NCI-H1417 treated with DMSO at 0.1 percent for 48 hours (cell line): Measurements from ENCODE around the gene MNAT1.

Experiments
- DNase-seq: peaks from one replicate; lab custom pipeline; 2025; lab: John Stamatoyannopoulos, UW

The MNAT1 gene

GRCh38 chr14:60968099-60968498, 233.5 kb downstream of the MNAT1 start:
- no peak for DNase-seq

GRCh38 chr14:60968671-60969070, 234.1 kb downstream of the MNAT1 start:
- no peak for DNase-seq

GRCh38 chr14:60970146-60970545, 235.6 kb downstream of the MNAT1 start:
- no peak for DNase-seq

GRCh38 chr14:60971271-60971670, 236.7 kb downstream of the MNAT1 start:
- DNase-seq: no peak

GRCh38 chr14:60972295-60972694, 237.7 kb downstream of the MNAT1 start:
- no peak for DNase-seq

- no peak for DNase-seq
Measured at GRCh38 chr14:60973070-60973469, 238.5 kb downstream of the MNAT1 start.

GRCh38 chr14:60974090-60974651, 239.6 kb downstream of the MNAT1 start:
- DNase-seq: no peak

- DNase-seq: no peak
Measured at GRCh38 chr14:60975551-60975950, 241.0 kb downstream of the MNAT1 start.

GRCh38 chr14:60977847-60978246, 243.3 kb downstream of the MNAT1 start:
- DNase-seq: no peak

GRCh38 chr14:60980811-60981632, 246.5 kb downstream of the MNAT1 start, which contains the start of the genes SLC38A6 and TRMT5:
Gene SLC38A6 (plus strand): TSS chr14:60981245. CDS start chr14:60981278, 33 bp downstream.
Gene TRMT5 (minus strand): TSS chr14:60981079. CDS start chr14:60980973, 106 bp downstream.
- peak; percentile 74 for DNase-seq

- no peak for DNase-seq
Measured at GRCh38 chr14:60981633-60982455, 247.3 kb downstream of the MNAT1 start.

GRCh38 chr14:60984196-60984595, 249.6 kb downstream of the MNAT1 start:
- no peak for DNase-seq

GRCh38 chr14:60986500-60986899, 251.9 kb downstream of the MNAT1 start:
- DNase-seq: no peak

- no peak for DNase-seq
Measured at GRCh38 chr14:60989599-60989998, 255.0 kb downstream of the MNAT1 start.

- no peak for DNase-seq
Measured at GRCh38 chr14:60998617-60999016, 264.1 kb downstream of the MNAT1 start.

GRCh38 chr14:60999536-60999935, 265.0 kb downstream of the MNAT1 start:
- no peak for DNase-seq

GRCh38 chr14:61003571-61003970, 269.0 kb downstream of the MNAT1 start:
- DNase-seq: no peak

GRCh38 chr14:61019537-61019936, 285.0 kb downstream of the MNAT1 start:
- no peak for DNase-seq
